GM12878 (cell line): Measurements from ENCODE around the gene CCDC74A. TPM values are rescaled to one million over a fixed set of nuclear protein-coding genes. Genes with fewer than 3 reads are reported as not detected.
A peak's percentile ranks its signal among the peaks of the same experiment; 100 is the strongest.

ENCODE experiments used
- ATF7 ChIP-seq: fragments of 450-650 bp; IDR thresholded peaks from 2 replicates; pipeline ENCODE4 v1.6.1; 2016; ENCODE audit warnings: low read depth, mild to moderate bottlenecking
- BACH1 ChIP-seq: fragments of 450-650 bp; IDR thresholded peaks from 2 replicates; pipeline ENCODE4 v1.6.1; 2017; ENCODE audit warnings: mild to moderate bottlenecking, borderline replicate concordance
- DPF2 ChIP-seq: fragments of 450-650 bp; IDR thresholded peaks from 2 replicates; pipeline ENCODE4 v1.6.1; 2017; ENCODE audit warnings: mild to moderate bottlenecking
- EED ChIP-seq: sonication (generic); IDR thresholded peaks from 2 replicates; pipeline ENCODE4 v1.6.1; 2016; ENCODE audit warnings: antibody characterized with exemption, low read depth
- EP300 ChIP-seq, 2 experiments: fragments of 150-350 bp in 1 of 2; IDR thresholded peaks; 2 replicates each; pipeline ENCODE4 v1.6.1; 2011 to 2012; ENCODE audit warnings: low read depth in 2 of 2, low read length in 2 of 2, borderline replicate concordance in 1 of 2, improper control_type of control experiment in 1 of 2, inconsistent platforms in 1 of 2; ENCODE audit not compliant: control insufficient read depth in 1 of 2
- GATAD2B ChIP-seq: fragments of 450-650 bp; conservative IDR thresholded peaks from 2 replicates; pipeline ENCODE4 v1.6.1; 2017; ENCODE audit warnings: low read depth, mild to moderate bottlenecking, moderate library complexity
- HCFC1 ChIP-seq: fragments of 150-350 bp; IDR thresholded peaks from 2 replicates; pipeline ENCODE4 v1.6.1; 2014; ENCODE audit warnings: low read length
- IKZF1 ChIP-seq: fragments of 450-650 bp; conservative IDR thresholded peaks from 2 replicates; pipeline ENCODE4 v1.6.1; 2017; ENCODE audit warnings: antibody characterized with exemption, mild to moderate bottlenecking
- IKZF2 ChIP-seq, 2 experiments: fragments of 450-650 bp; IDR thresholded peaks; 2 replicates each; pipeline ENCODE4 v1.6.1; 2017; ENCODE audit warnings: mild to moderate bottlenecking in 2 of 2, moderate library complexity in 2 of 2
- IRF4 ChIP-seq: IDR thresholded peaks from 2 replicates; pipeline ENCODE4 v1.6.1; 2011; ENCODE audit warnings: low read depth, low read length
- JUNB ChIP-seq: IDR thresholded peaks from 2 replicates; pipeline ENCODE4 v1.6.1; 2016; ENCODE audit warnings: antibody characterized with exemption, mild to moderate bottlenecking
- MEF2B ChIP-seq: fragments of 450-650 bp; IDR thresholded peaks from 2 replicates; pipeline ENCODE4 v1.6.1; 2018; ENCODE audit warnings: mild to moderate bottlenecking, moderate library complexity; ENCODE audit not compliant: partially characterized antibody, poor library complexity, severe bottlenecking
- NR2F1 ChIP-seq: fragments of 450-650 bp; conservative IDR thresholded peaks from 2 replicates; pipeline ENCODE4 v1.6.1; 2017; ENCODE audit warnings: mild to moderate bottlenecking
- RB1 ChIP-seq: fragments of 450-650 bp; formaldehyde crosslinking; IDR thresholded peaks from 2 replicates; pipeline ENCODE4 v1.6.1; 2017; ENCODE audit warnings: mild to moderate bottlenecking, borderline replicate concordance
- RUNX3 ChIP-seq: IDR thresholded peaks from 2 replicates; pipeline ENCODE4 v1.6.1; 2012; ENCODE audit warnings: low read length, inconsistent platforms
- SPI1 ChIP-seq: IDR thresholded peaks from 2 replicates; pipeline ENCODE4 v1.6.1; 2011; ENCODE audit warnings: low read depth, mild to moderate bottlenecking, low read length, moderate library complexity, borderline replicate concordance; ENCODE audit not compliant: insufficient read depth
- YY1 ChIP-seq: IDR thresholded peaks from 2 replicates; pipeline ENCODE4 v1.6.1; 2011; ENCODE audit warnings: low read depth, mild to moderate bottlenecking, low read length
- polyA plus RNA-seq, 11 experiments: library from polyadenylated mRNA; depleted of rRNA in 4 of 11; unstranded in 6 of 11; stranded (reverse) in 5 of 11; fragments of >200 nt; fragmentation: Nextera tagmentation in 4 of 11; fragmentation: Illumina TruSeq in 1 of 11; extraction: Ambion mirVana in 4 of 11; extraction: Trizol in 1 of 11; gene quantifications; 1 replicate in 1 of 11; 2 replicates in 10 of 11; pipeline versions ENCODE4 v1.2.1 to v1.2.3, GENCODE V29; 2011 to 2016; ENCODE audit warnings: inconsistent platforms in 2 of 11, missing spikeins in 2 of 11, low read depth in 1 of 11
- total RNA-seq, 4 experiments: library from RNA; depleted of rRNA in 3 of 4; stranded (reverse); fragments of >200 nt in 3 of 4; fragmentation: Illumina TruSeq in 1 of 4; extraction: Trizol in 1 of 4; gene quantifications; 2 replicates each; pipeline versions ENCODE4 v1.2.1 to v1.2.3, GENCODE V29; 2013 to 2021
- TF ChIP-seq, protein P1 (sequence below): fragments of 450-650 bp; IDR thresholded peaks from 2 replicates; pipeline ENCODE4 v1.6.1; 2016; ENCODE audit warnings: mild to moderate bottlenecking

The CCDC74A gene
- total and polyA plus RNA-seq, 10 of the 15 experiments (the other 5 are each of a cell fraction or from before 2014, with no cell fraction given): 14.3 to 133 (median 64.2) TPM

DNA sequence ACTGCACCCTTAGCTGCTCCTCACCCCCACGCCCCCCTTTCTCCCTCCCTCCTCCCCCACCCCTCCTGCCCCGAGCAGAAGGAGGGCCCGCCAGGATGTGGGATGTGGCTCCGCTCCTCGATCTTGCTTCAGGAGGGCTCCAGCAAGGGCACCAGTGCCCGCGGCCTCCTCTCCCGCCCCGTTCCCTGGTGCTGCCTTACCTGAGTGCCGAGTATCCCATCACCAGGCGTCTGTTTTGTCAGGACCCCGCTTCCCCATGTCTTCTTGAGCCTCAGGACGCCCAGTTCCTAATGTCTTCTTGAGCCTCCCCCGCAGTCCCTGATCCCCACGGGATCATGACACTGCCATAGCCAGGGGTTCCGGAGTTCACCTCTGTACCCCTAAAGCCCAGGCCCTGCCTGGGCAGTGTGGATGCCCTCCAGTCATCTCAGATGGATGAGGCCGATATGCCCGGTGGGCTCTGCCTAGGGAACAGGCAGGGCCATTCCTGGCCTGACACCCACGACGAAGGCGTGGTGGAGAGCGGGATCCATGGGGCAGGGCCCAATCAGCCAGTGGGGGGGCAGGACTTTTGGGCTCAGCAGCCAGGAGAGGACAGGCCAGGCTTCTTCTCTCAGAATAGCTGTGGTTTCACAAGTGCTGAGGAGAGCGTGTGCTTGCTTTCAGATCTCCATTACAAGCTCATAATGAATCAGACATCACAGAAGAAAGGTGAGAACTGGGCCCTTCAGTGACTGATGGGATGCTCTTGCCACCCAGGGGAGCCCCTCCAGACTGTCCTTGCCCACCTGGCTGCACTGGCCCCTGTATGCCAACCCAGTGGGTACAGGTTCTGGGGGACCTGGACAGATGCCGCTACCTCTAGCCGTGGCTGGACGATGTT is 1.5 kb downstream of the CCDC74A start (continued):
- TF ChIP-seq, protein P1, sequence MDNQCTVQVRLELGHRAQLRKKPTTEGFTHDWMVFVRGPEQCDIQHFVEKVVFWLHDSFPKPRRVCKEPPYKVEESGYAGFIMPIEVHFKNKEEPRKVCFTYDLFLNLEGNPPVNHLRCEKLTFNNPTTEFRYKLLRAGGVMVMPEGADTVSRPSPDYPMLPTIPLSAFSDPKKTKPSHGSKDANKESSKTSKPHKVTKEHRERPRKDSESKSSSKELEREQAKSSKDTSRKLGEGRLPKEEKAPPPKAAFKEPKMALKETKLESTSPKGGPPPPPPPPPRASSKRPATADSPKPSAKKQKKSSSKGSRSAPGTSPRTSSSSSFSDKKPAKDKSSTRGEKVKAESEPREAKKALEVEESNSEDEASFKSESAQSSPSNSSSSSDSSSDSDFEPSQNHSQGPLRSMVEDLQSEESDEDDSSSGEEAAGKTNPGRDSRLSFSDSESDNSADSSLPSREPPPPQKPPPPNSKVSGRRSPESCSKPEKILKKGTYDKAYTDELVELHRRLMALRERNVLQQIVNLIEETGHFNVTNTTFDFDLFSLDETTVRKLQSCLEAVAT: peak; percentile 56
- peak; percentile 26; the same call in 1 of the 2 replicates for TF ChIP-seq ATF7
- TF ChIP-seq MEF2B: peak; percentile 68
- TF ChIP-seq EED: peak; percentile 23; the same call in 1 of the 2 replicates
- TF ChIP-seq IKZF2 (IDR thresholded peaks at IDR 0.05): peak; percentile 53 to 68; a peak in 2 of 4 replicates
- TF ChIP-seq BACH1: peak; percentile 32; the same call in 1 of the 2 replicates
- TF ChIP-seq IRF4: peak; percentile 44; the same call in 1 of the 2 replicates
- peak; percentile 63 for TF ChIP-seq IKZF1
- 0 out of 2 replicates have a peak, but pooled peaks have one; percentile 26 for TF ChIP-seq GATAD2B
- peak; percentile 53; the same call in 1 of the 2 replicates for TF ChIP-seq SPI1
- 0 out of 2 replicates have a peak, but pooled peaks have one; percentile 13 for TF ChIP-seq NR2F1
- 0 out of 2 replicates have a peak, but pooled peaks have one; percentile 10 for TF ChIP-seq HCFC1
- 0 out of 2 replicates have a peak, but pooled peaks have one; percentile 31 for TF ChIP-seq RB1
- TF ChIP-seq EP300 (IDR thresholded peaks at IDR 0.05; ENCODE audit: borderline replicate concordance in 1 of 2, control insufficient read depth in 1 of 2, low read depth in 2 of 2, low read length in 2 of 2): peak in 1 of 2 experiments; percentile 55; a peak in 1 of 4 replicates
- TF ChIP-seq RUNX3: peak; percentile 83
- TF ChIP-seq JUNB: peak; percentile 50
- TF ChIP-seq YY1: 0 out of 2 replicates have a peak, but pooled peaks have one; percentile 26
- peak; percentile 79; the same call in 1 of the 2 replicates for TF ChIP-seq DPF2
